Measurements from ENCODE around the gene SYT1. TPM values are rescaled to one million over a fixed set of nuclear protein-coding genes. Genes with fewer than 3 reads are reported as not detected.

The SYT1 gene
- total RNA-seq, 3 donors from 2014 or later: 1.4 to 11.8 (median 2.0) TPM

DNA sequence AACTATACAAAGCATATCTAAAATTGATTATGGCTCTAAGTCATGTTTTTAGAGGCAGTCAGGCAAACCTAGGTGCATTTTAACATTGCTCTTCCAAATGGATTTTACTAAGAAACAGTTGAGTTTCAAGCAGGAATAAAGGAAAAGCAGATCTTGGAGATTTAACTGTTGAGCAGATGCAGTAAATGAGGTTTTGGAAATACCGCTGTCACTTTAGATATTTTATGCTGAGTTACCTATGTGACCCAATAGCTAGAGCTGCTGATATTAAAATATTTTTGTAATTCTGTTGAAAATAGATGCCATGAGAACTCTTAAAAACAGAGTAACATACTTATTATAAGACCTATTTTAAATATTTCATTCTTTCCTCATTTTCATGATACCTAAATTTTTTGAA is 181.4 kb downstream of the SYT1 start:
- Histone ChIP-seq H3K9me3 (no peaks in the 10 kb centered on the region), H3K4me3 (no peak overlapping the region), H3K36me3 (ENCODE audit: low read depth) (no peaks in the 10 kb centered on the region), H3K4me1 (ENCODE audit: low read depth) (no peaks in the 10 kb centered on the region)
- DNase-seq: no peak
- ATAC-seq: no peak
- TF ChIP-seq, protein P1, sequence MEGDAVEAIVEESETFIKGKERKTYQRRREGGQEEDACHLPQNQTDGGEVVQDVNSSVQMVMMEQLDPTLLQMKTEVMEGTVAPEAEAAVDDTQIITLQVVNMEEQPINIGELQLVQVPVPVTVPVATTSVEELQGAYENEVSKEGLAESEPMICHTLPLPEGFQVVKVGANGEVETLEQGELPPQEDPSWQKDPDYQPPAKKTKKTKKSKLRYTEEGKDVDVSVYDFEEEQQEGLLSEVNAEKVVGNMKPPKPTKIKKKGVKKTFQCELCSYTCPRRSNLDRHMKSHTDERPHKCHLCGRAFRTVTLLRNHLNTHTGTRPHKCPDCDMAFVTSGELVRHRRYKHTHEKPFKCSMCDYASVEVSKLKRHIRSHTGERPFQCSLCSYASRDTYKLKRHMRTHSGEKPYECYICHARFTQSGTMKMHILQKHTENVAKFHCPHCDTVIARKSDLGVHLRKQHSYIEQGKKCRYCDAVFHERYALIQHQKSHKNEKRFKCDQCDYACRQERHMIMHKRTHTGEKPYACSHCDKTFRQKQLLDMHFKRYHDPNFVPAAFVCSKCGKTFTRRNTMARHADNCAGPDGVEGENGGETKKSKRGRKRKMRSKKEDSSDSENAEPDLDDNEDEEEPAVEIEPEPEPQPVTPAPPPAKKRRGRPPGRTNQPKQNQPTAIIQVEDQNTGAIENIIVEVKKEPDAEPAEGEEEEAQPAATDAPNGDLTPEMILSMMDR (IDR thresholded peaks at IDR 0.05): no peak
- intact Hi-C loops (cut with DNase I, micrococcal nuclease): no loop called here

- Histone ChIP-seq H3K9me3 (no peaks in the 10 kb centered on the region), H3K36me3 (ENCODE audit: low read depth) (no peaks in the 10 kb centered on the region), H3K4me1 (ENCODE audit: low read depth) (no peaks in the 10 kb centered on the region), H3K4me3 (no peak overlapping the region)
- TF ChIP-seq, protein P1 (IDR thresholded peaks at IDR 0.05): no peak
- intact Hi-C loops (cut with DNase I, micrococcal nuclease): no loop called here
- ATAC-seq: no peak
- DNase-seq: no peak
Observed at GRCh38 chr12:79048962-79049361, 184.4 kb downstream of the SYT1 start.

DNA sequence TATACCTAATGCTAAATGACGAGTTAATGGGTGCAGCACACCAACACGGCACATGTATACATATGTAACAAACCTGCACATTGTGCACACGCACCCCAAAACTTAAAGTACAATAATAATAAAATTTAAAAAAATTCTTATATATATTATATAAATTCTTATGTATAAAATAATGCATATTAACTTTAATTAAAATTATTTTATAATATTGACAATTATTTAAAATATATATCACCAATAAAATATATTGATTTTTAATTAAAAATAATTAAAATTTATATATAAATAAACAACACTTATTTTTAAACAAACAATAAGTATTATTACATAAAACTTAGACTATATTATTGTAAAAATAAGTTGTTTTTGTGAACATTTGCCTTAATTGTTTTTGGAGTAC is 188.8 kb downstream of the SYT1 start:
- TF ChIP-seq, protein P1 (IDR thresholded peaks at IDR 0.05): no peak
- intact Hi-C loops (cut with DNase I, micrococcal nuclease): no loop called here
- no peak for ATAC-seq

DNA sequence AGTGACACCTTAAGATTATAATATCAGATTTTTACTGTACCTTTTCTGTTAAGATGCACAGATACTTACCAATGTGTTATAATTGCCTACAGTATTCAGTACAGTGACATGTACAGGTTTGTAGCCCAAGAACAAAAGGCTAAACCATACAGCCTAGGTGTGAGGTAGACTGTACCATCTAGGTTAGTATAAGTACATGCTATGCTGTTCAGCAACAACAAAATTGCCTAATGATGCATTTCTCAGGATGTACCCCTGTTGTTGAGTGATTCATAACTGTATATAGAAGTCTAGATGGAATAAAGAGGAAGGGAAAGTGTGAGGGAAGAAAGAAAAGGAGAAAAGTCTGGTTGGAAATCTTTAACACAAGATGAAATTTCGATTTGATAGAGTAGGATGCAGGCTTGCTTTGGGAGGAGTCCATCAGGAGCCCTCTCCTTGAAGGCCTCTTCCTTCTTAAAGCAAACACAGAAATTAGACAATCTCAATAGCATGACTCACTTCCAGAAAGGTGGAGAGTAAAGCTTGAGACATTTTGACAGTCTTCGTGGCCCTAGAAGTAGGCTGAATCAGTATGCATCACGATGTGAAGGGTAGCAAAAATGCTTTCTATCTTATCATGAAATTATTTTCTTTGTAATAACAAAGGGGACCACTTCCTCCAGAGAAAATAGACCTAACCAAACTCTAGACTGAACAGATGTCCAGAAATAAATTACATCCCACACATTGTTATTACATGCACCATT is 191.5 kb downstream of the SYT1 start:
- no peak overlapping the region for H3K4me3 ChIP-seq
- H3K9me3 ChIP-seq: no peaks in the 10 kb centered on the region
- no peak for ATAC-seq
- intact Hi-C loops (cut with DNase I, micrococcal nuclease): no loop called here
- TF ChIP-seq, protein P1 (IDR thresholded peaks at IDR 0.05): no peak
- no peaks in the 10 kb centered on the region for H3K36me3 ChIP-seq (ENCODE audit: low read depth)
- no peaks in the 10 kb centered on the region for H3K4me1 ChIP-seq (ENCODE audit: low read depth)
- no peak for DNase-seq

More for the DNA sequence above, 188.8 kb downstream of the SYT1 start:
- H3K36me3 ChIP-seq (ENCODE audit: low read depth): no peaks in the 10 kb centered on the region
- no peaks in the 10 kb centered on the region for H3K9me3 ChIP-seq
- H3K4me3 ChIP-seq: no peak overlapping the region
- no peaks in the 10 kb centered on the region for H3K4me1 ChIP-seq (ENCODE audit: low read depth)
- DNase-seq: no peak

GRCh38 chr12:79056775-79057174 is 192.2 kb downstream of the SYT1 start:
- intact Hi-C loops (cut with DNase I, micrococcal nuclease): no loop called here
- Histone ChIP-seq H3K36me3 (ENCODE audit: low read depth) (no peaks in the 10 kb centered on the region), H3K9me3 (no peaks in the 10 kb centered on the region), H3K4me3 (no peak overlapping the region), H3K4me1 (ENCODE audit: low read depth) (no peaks in the 10 kb centered on the region)
- ATAC-seq (no peak), DNase-seq (no peak)
- TF ChIP-seq, protein P1 (IDR thresholded peaks at IDR 0.05): no peak
